ENCODE measurements around the gene SACS. TPM values are rescaled to one million over a fixed set of nuclear protein-coding genes. Genes with fewer than 3 reads are reported as not detected.
A peak's percentile ranks its signal among the peaks of the same experiment; 100 is the strongest.

Gene SACS
- total RNA-seq, 2 donors from 2014 or later: 8.6 to 10.5 TPM

DNA sequence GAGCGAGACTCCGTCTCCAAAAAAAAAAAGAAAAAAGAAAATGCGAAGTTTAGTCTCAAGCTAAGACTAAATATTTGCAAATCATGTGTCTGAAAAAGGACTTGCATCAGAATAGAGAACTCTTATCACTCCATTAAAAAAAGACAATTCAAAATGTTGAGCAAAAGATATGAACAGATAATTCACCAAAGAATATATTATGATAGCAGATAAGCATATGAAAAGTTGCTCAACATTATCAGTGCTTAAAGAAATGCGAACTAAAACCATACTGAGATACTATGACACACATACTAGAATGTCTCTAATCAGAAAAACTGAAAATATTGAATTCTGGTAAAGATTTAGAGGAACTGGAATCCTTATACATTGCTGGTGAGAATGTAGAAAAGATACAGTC is 38.7 kb upstream of the SACS start:
- TF ChIP-seq, protein P1, sequence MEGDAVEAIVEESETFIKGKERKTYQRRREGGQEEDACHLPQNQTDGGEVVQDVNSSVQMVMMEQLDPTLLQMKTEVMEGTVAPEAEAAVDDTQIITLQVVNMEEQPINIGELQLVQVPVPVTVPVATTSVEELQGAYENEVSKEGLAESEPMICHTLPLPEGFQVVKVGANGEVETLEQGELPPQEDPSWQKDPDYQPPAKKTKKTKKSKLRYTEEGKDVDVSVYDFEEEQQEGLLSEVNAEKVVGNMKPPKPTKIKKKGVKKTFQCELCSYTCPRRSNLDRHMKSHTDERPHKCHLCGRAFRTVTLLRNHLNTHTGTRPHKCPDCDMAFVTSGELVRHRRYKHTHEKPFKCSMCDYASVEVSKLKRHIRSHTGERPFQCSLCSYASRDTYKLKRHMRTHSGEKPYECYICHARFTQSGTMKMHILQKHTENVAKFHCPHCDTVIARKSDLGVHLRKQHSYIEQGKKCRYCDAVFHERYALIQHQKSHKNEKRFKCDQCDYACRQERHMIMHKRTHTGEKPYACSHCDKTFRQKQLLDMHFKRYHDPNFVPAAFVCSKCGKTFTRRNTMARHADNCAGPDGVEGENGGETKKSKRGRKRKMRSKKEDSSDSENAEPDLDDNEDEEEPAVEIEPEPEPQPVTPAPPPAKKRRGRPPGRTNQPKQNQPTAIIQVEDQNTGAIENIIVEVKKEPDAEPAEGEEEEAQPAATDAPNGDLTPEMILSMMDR (IDR thresholded peaks at IDR 0.05): no peak
- TF ChIP-seq POLR2A (IDR thresholded peaks at IDR 0.05): no peak
- H3K36me3 ChIP-seq (replicated peaks in 1 of 2; ENCODE audit: insufficient read depth in 1 of 2, low read depth in 2 of 2): no peaks in the 10 kb centered on the region
- 79 to 80% methylated on average over 4 of the region's 4 CpGs for WGBS, 2 donors
- H3K4me3 ChIP-seq: no peak overlapping the region
- H3K27ac ChIP-seq: no peak overlapping the region
- peaks cover 5% of the 10 kb centered on the region for H3K4me1 ChIP-seq
- intact Hi-C loops (cut with DNase I): loop anchor here (10.0 kb wide), 1 partner anchor 403 kb away; no protein-coding TSS in a partner anchor
- H3K27me3 ChIP-seq: no peaks in the 10 kb centered on the region
- no peaks in the 10 kb centered on the region for H3K9me3 ChIP-seq
- DNase-seq (no peak), ATAC-seq (no peak)

DNA sequence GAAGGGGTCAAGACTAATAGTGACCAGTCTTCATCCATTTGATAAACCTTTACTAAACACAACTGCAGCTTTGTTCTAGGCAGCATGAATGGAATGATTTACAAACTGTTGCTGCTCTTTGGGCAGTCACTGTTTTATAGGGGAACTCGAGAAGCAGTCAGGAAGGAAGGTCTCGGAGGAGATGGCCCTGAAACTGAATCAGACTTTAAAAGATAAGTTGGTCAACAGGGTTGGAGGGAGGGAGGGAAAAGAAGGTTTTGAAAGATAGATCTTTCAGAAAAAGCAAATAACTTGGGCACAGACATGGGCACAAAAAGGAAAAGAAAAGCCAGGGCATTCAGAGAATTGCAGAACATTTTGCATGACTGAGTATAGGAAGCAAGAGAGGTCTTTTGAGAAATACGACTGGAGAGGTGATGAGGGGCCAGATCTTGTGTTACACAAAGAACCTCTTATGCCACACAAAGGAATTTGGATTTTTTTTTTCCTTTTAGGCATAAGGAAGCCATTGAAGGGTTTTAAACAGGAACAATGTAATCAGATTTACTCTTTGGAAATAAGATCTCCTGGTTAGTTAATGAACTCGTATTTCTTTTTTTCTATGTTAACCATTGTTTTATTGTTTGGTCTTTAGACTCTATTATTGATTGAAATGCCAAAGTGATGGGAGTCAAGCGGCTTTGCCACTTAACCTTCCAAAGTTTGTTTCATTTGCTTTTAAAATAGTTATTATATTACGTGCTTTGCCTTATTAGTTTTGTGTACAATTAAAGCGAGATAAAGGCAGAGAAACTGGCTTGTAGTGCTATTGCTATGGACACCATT is 37.5 kb upstream of the SACS start:
- intact Hi-C loops (cut with DNase I): loop anchor here (10.0 kb wide), 1 partner anchor 404 kb away; no protein-coding TSS in a partner anchor

DNA sequence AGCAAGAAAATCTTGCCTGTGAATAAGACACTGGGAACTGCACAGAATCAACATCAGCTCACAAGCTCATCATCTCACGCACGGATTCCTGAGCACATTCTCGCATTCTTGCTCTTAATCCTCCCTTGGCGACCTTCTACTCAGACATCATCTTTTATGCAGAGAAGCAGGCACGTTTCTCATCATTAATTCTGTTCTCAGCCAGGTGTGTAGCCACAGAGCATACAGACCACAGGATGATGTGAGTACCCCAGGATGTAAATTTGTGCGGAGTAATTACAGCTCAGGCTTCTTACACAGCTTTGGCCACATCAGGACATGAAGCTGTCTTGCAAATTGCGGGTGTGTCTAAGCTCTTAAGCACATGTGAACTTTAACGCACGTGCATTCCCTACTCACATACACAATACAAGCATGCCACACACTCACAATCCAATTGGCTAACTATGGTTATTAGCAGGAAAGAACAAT is 36.5 kb upstream of the SACS start:
- ATAC-seq: no peak
- Histone ChIP-seq H3K9me3 (no peaks in the 10 kb centered on the region), H3K4me3 (no peak overlapping the region), H3K4me1 (peaks cover 15% of the 10 kb centered on the region), H3K36me3 (replicated peaks in 1 of 2; ENCODE audit: insufficient read depth in 1 of 2, low read depth in 2 of 2) (no peaks in the 10 kb centered on the region), H3K27me3 (no peaks in the 10 kb centered on the region), H3K27ac (no peak overlapping the region)
- TF ChIP-seq, protein P1 (IDR thresholded peaks at IDR 0.05): no peak
- no peak for TF ChIP-seq POLR2A (IDR thresholded peaks at IDR 0.05)
- intact Hi-C loops (cut with DNase I): loop anchor here (10.0 kb wide), 1 partner anchor 405 kb away; no protein-coding TSS in a partner anchor
- no peak for DNase-seq
- 60 to 69% methylated on average over 9 of the region's 9 CpGs for WGBS, 2 donors

More for the DNA sequence above, 37.5 kb upstream of the SACS start:
- ATAC-seq (peak; percentile 59), DNase-seq (no peak)
- Histone ChIP-seq H3K27me3 (no peaks in the 10 kb centered on the region), H3K4me3 (no peak overlapping the region), H3K4me1 (peaks cover 12% of the 10 kb centered on the region), H3K9me3 (no peaks in the 10 kb centered on the region), H3K36me3 (replicated peaks in 1 of 2; ENCODE audit: insufficient read depth in 1 of 2, low read depth in 2 of 2) (no peaks in the 10 kb centered on the region), H3K27ac (peak overlapping the region in 2 of 4 donors; percentile 3 to 48)
- TF ChIP-seq POLR2A (IDR thresholded peaks at IDR 0.05): no peak
- TF ChIP-seq, protein P1 (IDR thresholded peaks at IDR 0.05): no peak
- WGBS, 2 donors: 17 to 19% methylated on average over 7 of the region's 7 CpGs

DNA sequence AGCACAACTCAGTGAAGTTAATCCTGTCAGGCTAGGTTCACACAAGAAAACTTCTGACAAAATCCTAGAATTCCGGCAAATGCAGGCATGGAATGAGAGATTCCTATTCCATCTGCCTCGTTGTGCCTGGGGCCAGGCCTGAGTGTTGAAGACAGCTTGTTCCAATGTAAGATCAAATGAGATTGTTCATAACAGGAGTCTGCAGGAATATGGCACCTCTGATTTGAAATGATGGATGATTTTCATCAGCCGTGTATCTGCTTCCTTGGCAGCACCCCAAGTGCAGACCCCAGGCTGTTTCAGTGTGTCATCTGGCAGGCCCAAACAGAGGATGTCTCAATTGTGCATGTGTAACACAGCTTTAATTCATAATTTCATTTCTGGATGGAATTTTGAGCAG is 35.3 kb upstream of the SACS start:
- Histone ChIP-seq H3K4me3 (no peak overlapping the region), H3K9me3 (no peaks in the 10 kb centered on the region), H3K36me3 (replicated peaks in 1 of 2; ENCODE audit: insufficient read depth in 1 of 2, low read depth in 2 of 2) (no peaks in the 10 kb centered on the region), H3K4me1 (peaks cover 15% of the 10 kb centered on the region), H3K27me3 (no peaks in the 10 kb centered on the region), H3K27ac (no peak overlapping the region)
- ATAC-seq (no peak), DNase-seq (no peak)
- intact Hi-C loops (cut with DNase I): no loop called here
- WGBS, 2 donors: 71 to 82% methylated on average over 3 of the region's 3 CpGs
- TF ChIP-seq POLR2A (IDR thresholded peaks at IDR 0.05): no peak
- TF ChIP-seq, protein P1 (IDR thresholded peaks at IDR 0.05): no peak
